Activated T-cell treated with anti-CD3 and anti-CD28 coated beads, Interleukin-2, amount 50 U/mL, for 72 hours (primary cell): Measurements from ENCODE around the gene SLC7A9. TPM values are rescaled to one million over a fixed set of nuclear protein-coding genes. Genes with fewer than 3 reads are reported as not detected.
"Not testable (repeated sequence)": the region's sequence is repeated elsewhere in the genome, so short reads cannot be mapped to it uniquely, and the experiment has no call there.

ENCODE experiments used
- ATAC-seq, 2 donors: fragments of 150-1000 bp; cut with Tn5 transposase; replicated peaks in 1 of 2; 2 replicates each; pipeline ENCODE4 v1.10.0; 2021; ENCODE audit warnings: moderate library complexity in 2 of 2, mild to moderate bottlenecking in 1 of 2
- DNase-seq, 2 donors: peaks; one replicate each; pipeline ENCODE4 v3.0.0; 2021 to 2022; ENCODE audit warnings: mixed read lengths in 1 of 2
- H3K27ac Mint-ChIP-seq: one replicate; pipeline ENCODE4 v1.8.0; 2022; ENCODE audit warnings: mild to moderate bottlenecking, moderate library complexity, mixed read lengths
- H3K27me3 Mint-ChIP-seq: one replicate; pipeline ENCODE4 v1.8.0; 2022; ENCODE audit warnings: low read depth, mixed read lengths
- H3K36me3 Mint-ChIP-seq, 2 donors: one replicate each; pipeline ENCODE4 v1.8.0; 2022; ENCODE audit warnings: mixed read lengths in 2 of 2, mild to moderate bottlenecking in 1 of 2; ENCODE audit not compliant: insufficient read depth in 2 of 2
- H3K4me1 Mint-ChIP-seq: one replicate; pipeline ENCODE4 v1.8.0; 2022; ENCODE audit warnings: low read depth, mixed read lengths
- H3K4me3 Mint-ChIP-seq, 2 donors: one replicate each; pipeline ENCODE4 v1.8.0; 2022; ENCODE audit warnings: mild to moderate bottlenecking in 2 of 2, mixed read lengths in 2 of 2, moderate library complexity in 2 of 2
- H3K9me3 Mint-ChIP-seq, 2 donors: one replicate each; pipeline ENCODE4 v1.8.0; 2022; ENCODE audit warnings: mixed read lengths in 2 of 2
- total RNA-seq, 2 donors: library from RNA; stranded (reverse); gene quantifications; one replicate each; pipeline ENCODE4 v1.2.3, GENCODE V29; 2022

Gene SLC7A9
- total RNA-seq, 2 donors from 2014 or later: 0.28 TPM; not detected in 1

- H3K4me1 Mint-ChIP-seq: peaks cover 28% of the 10 kb centered on the region
- ATAC-seq (no peak), DNase-seq (no peak)
- no peak overlapping the region for H3K27ac Mint-ChIP-seq
- no peaks in the 10 kb centered on the region for H3K9me3 Mint-ChIP-seq
- H3K4me3 Mint-ChIP-seq: no peak overlapping the region
- peaks cover 7% of the 10 kb centered on the region for H3K27me3 Mint-ChIP-seq
- no peaks in the 10 kb centered on the region for H3K36me3 Mint-ChIP-seq
Measured at GRCh38 chr19:32812036-32812435, 57.5 kb downstream of the SLC7A9 start.

- H3K36me3 Mint-ChIP-seq: no peaks in the 10 kb centered on the region
- ATAC-seq (no peak), DNase-seq (no peak)
- peaks cover 28% of the 10 kb centered on the region for H3K4me1 Mint-ChIP-seq
- H3K27me3 Mint-ChIP-seq: peaks cover 7% of the 10 kb centered on the region
- no peaks in the 10 kb centered on the region for H3K9me3 Mint-ChIP-seq
- no peak overlapping the region for H3K27ac Mint-ChIP-seq
- no peak overlapping the region for H3K4me3 Mint-ChIP-seq
Measured at GRCh38 chr19:32811151-32811550, 58.4 kb downstream of the SLC7A9 start.

GRCh38 chr19:32810452-32810851, 59.1 kb downstream of the SLC7A9 start:
- Mint-ChIP-seq H3K4me1 (peaks cover 28% of the 10 kb centered on the region), H3K9me3 (no peaks in the 10 kb centered on the region), H3K36me3 (no peaks in the 10 kb centered on the region), H3K27ac (no peak overlapping the region), H3K27me3 (peaks cover 7% of the 10 kb centered on the region), H3K4me3 (no peak overlapping the region)
- DNase-seq (no peak), ATAC-seq (no peak)

GRCh38 chr19:32809754-32810153, 59.8 kb downstream of the SLC7A9 start:
- no peak overlapping the region for H3K27ac Mint-ChIP-seq
- peaks cover 27% of the 10 kb centered on the region for H3K4me1 Mint-ChIP-seq
- DNase-seq (no peak), ATAC-seq (peak in 1 of 2 donors; percentile 28)
- H3K36me3 Mint-ChIP-seq: no peaks in the 10 kb centered on the region
- no peaks in the 10 kb centered on the region for H3K9me3 Mint-ChIP-seq
- peaks cover 7% of the 10 kb centered on the region for H3K27me3 Mint-ChIP-seq
- H3K4me3 Mint-ChIP-seq: no peak overlapping the region

- no peak overlapping the region for H3K4me3 Mint-ChIP-seq
- no peaks in the 10 kb centered on the region for H3K9me3 Mint-ChIP-seq
- peak in 1 of 2 donors; percentile 27 for ATAC-seq
- H3K27me3 Mint-ChIP-seq: peaks cover 7% of the 10 kb centered on the region
- H3K4me1 Mint-ChIP-seq: peaks cover 22% of the 10 kb centered on the region
- H3K36me3 Mint-ChIP-seq: no peaks in the 10 kb centered on the region
- no peak for DNase-seq
- H3K27ac Mint-ChIP-seq: no peak overlapping the region
Measured at GRCh38 chr19:32809254-32809653, 60.3 kb downstream of the SLC7A9 start.

GRCh38 chr19:32808236-32808635, 61.3 kb downstream of the SLC7A9 start:
- DNase-seq (no peak), ATAC-seq (no peak)
- peaks cover 14% of the 10 kb centered on the region for H3K4me1 Mint-ChIP-seq
- H3K36me3 Mint-ChIP-seq: no peaks in the 10 kb centered on the region
- no peak overlapping the region for H3K4me3 Mint-ChIP-seq
- H3K27me3 Mint-ChIP-seq: peaks cover 7% of the 10 kb centered on the region
- no peaks in the 10 kb centered on the region for H3K9me3 Mint-ChIP-seq
- no peak overlapping the region for H3K27ac Mint-ChIP-seq

GRCh38 chr19:32802840-32803239, 66.7 kb downstream of the SLC7A9 start:
- DNase-seq (no peak), ATAC-seq (no peak)
- Mint-ChIP-seq H3K27me3 (no peaks in the 10 kb centered on the region), H3K27ac (no peak overlapping the region), H3K36me3 (no peaks in the 10 kb centered on the region), H3K4me1 (peaks cover 10% of the 10 kb centered on the region), H3K9me3 (no peaks in the 10 kb centered on the region), H3K4me3 (no peak overlapping the region)

- Mint-ChIP-seq H3K36me3 (no peaks in the 10 kb centered on the region), H3K27ac (no peak overlapping the region), H3K27me3 (no peaks in the 10 kb centered on the region), H3K4me1 (peaks cover 13% of the 10 kb centered on the region), H3K9me3 (no peaks in the 10 kb centered on the region), H3K4me3 (no peak overlapping the region)
- no peak for ATAC-seq
- no peak for DNase-seq
Measured at GRCh38 chr19:32800754-32801153, 68.8 kb downstream of the SLC7A9 start.

- H3K36me3 Mint-ChIP-seq: no peaks in the 10 kb centered on the region
- no peaks in the 10 kb centered on the region for H3K27me3 Mint-ChIP-seq
- no peak overlapping the region for H3K27ac Mint-ChIP-seq
- no peak overlapping the region for H3K4me3 Mint-ChIP-seq
- no peaks in the 10 kb centered on the region for H3K9me3 Mint-ChIP-seq
- no peak for DNase-seq
- peaks cover 19% of the 10 kb centered on the region for H3K4me1 Mint-ChIP-seq
- ATAC-seq: no peak
Measured at GRCh38 chr19:32800191-32800590, 69.4 kb downstream of the SLC7A9 start.

- Mint-ChIP-seq H3K4me3 (no peak overlapping the region), H3K4me1 (peaks cover 34% of the 10 kb centered on the region), H3K9me3 (no peaks in the 10 kb centered on the region), H3K27me3 (no peaks in the 10 kb centered on the region), H3K36me3 (no peaks in the 10 kb centered on the region), H3K27ac (no peak overlapping the region)
- ATAC-seq (no peak), DNase-seq (no peak)
Measured at GRCh38 chr19:32798201-32798600, 71.4 kb downstream of the SLC7A9 start.

GRCh38 chr19:32789429-32789828, 80.1 kb downstream of the SLC7A9 start:
- peaks cover 7% of the 10 kb centered on the region for H3K27me3 Mint-ChIP-seq
- H3K9me3 Mint-ChIP-seq: peaks cover 4 to 9% of the 10 kb centered on the region in 2 donors
- peaks cover 14% of the 10 kb centered on the region for H3K4me1 Mint-ChIP-seq
- DNase-seq (no peak), ATAC-seq (no peak)
- H3K36me3 Mint-ChIP-seq: peaks cover 2 to 3% of the 10 kb centered on the region in 2 donors
- no peak overlapping the region for H3K4me3 Mint-ChIP-seq
- H3K27ac Mint-ChIP-seq: no peak overlapping the region

GRCh38 chr19:32787895-32788294, 81.7 kb downstream of the SLC7A9 start:
- H3K27me3 Mint-ChIP-seq, ATAC-seq, H3K4me1 Mint-ChIP-seq, DNase-seq, H3K27ac Mint-ChIP-seq, H3K36me3 Mint-ChIP-seq, H3K4me3 Mint-ChIP-seq, H3K9me3 Mint-ChIP-seq: not testable (repeated sequence)

GRCh38 chr19:32787161-32787813, 82.3 kb downstream of the SLC7A9 start:
- H3K27ac Mint-ChIP-seq, H3K36me3 Mint-ChIP-seq, ATAC-seq, H3K27me3 Mint-ChIP-seq, DNase-seq, H3K4me1 Mint-ChIP-seq, H3K4me3 Mint-ChIP-seq: not testable (repeated sequence)
- peaks cover 8 to 12% of the 10 kb centered on the region in 2 donors for H3K9me3 Mint-ChIP-seq

- not testable (repeated sequence) for H3K27me3 Mint-ChIP-seq, DNase-seq
- peaks cover 11 to 14% of the 10 kb centered on the region in 2 donors for H3K36me3 Mint-ChIP-seq
Measured at GRCh38 chr19:32782089-32782488, 87.5 kb downstream of the SLC7A9 start.

More at GRCh38 chr19:32782089-32782488, 87.5 kb downstream of the SLC7A9 start:
- H3K4me1 Mint-ChIP-seq, H3K27ac Mint-ChIP-seq, ATAC-seq, H3K4me3 Mint-ChIP-seq: not testable (repeated sequence)
- H3K9me3 Mint-ChIP-seq: peaks cover 13 to 18% of the 10 kb centered on the region in 2 donors
